ENCODE results near the gene ZNF814.
"Not testable (repeated sequence)": the region's sequence is repeated elsewhere in the genome, so short reads cannot be mapped to it uniquely, and the experiment has no call there.

Gene ZNF814

GRCh38 chr19:57888560-57889231 lies at the start of gene ZNF814:
Gene ZNF814, minus strand, starts transcription at chr19:57889037. Its CDS starts 235 bp downstream, at chr19:57888802.
- peak; percentile 63 to 84 for DNase-seq

GRCh38 chr19:57935731-57936130 lies 46.9 kb upstream of the ZNF814 start:
- DNase-seq: no peak

GRCh38 chr19:57934820-57935665 lies 46.2 kb upstream of the ZNF814 start, which contains the start of gene ZNF418:
Gene ZNF418, minus strand, starts transcription at chr19:57935402. Its CDS starts 1,580 bp downstream, at chr19:57933822.
- DNase-seq: peak; percentile 70 to 72

- DNase-seq: no peak
These were observed 38.8 kb upstream of the ZNF814 start for GRCh38 chr19:57927587-57927986.

GRCh38 chr19:57916168-57916995 lies 27.5 kb upstream of the ZNF814 start, which contains the start of gene ZNF417:
Gene ZNF417, minus strand, starts transcription at chr19:57916592. Its CDS starts 181 bp downstream, at chr19:57916411.
- peak; percentile 95 to 98 for DNase-seq

GRCh38 chr19:57914531-57914930 lies 25.7 kb upstream of the ZNF814 start:
- DNase-seq: no peak

GRCh38 chr19:57907394-57907793 lies 18.6 kb upstream of the ZNF814 start:
- DNase-seq: no peak

GRCh38 chr19:57905258-57905657 lies 16.4 kb upstream of the ZNF814 start:
- no peak for DNase-seq

GRCh38 chr19:57903618-57904184 lies 14.9 kb upstream of the ZNF814 start:
- DNase-seq: no peak

- no peak for DNase-seq
These were observed 11.5 kb upstream of the ZNF814 start for GRCh38 chr19:57900311-57900710.

- DNase-seq: not testable (repeated sequence)
These were observed 1.9 kb upstream of the ZNF814 start for GRCh38 chr19:57890706-57891105.

GRCh38 chr19:57888107-57888559 lies 704 bp downstream of the ZNF814 start:
- DNase-seq: no peak

- no peak for DNase-seq
These were observed 1.5 kb downstream of the ZNF814 start for GRCh38 chr19:57887195-57887941.

GRCh38 chr19:57886046-57886445 lies 2.8 kb downstream of the ZNF814 start:
- DNase-seq: no peak

GRCh38 chr19:57873883-57874799 lies 14.7 kb downstream of the ZNF814 start:
- not testable (repeated sequence) for DNase-seq

GRCh38 chr19:57872450-57872849 lies 16.4 kb downstream of the ZNF814 start:
- no peak for DNase-seq

- DNase-seq: no peak
These were observed 18.6 kb downstream of the ZNF814 start for GRCh38 chr19:57870225-57870624.

- DNase-seq: not testable (repeated sequence)
These were observed 19.2 kb downstream of the ZNF814 start for GRCh38 chr19:57869655-57870054.

- DNase-seq: no peak
These were observed 20.9 kb downstream of the ZNF814 start for GRCh38 chr19:57867868-57868492.

GRCh38 chr19:57862351-57862750 lies 26.5 kb downstream of the ZNF814 start:
- not testable (repeated sequence) for DNase-seq

Measured in inflammatory macrophage treated with lipopolysaccharide for 1 hour (primary cell).